Mesothelial cell of epicardium (in vitro differentiated cells): Measurements from ENCODE around the gene NFATC1. TPM values are rescaled to one million over a fixed set of nuclear protein-coding genes. Genes with fewer than 3 reads are reported as not detected.

ENCODE experiments used
- DNase-seq, 2 experiments: peaks; one replicate each; pipeline ENCODE4 v3.0.0; 2021; ENCODE audit warnings: low spot score in 2 of 2; ENCODE audit not compliant: unreplicated experiment in 2 of 2
- H3K27ac Mint-ChIP-seq: 2 replicates; pipeline ENCODE4 v1.8.0; 2021; ENCODE audit warnings: mixed read lengths
- H3K27me3 Mint-ChIP-seq: 2 replicates; pipeline ENCODE4 v1.8.0; 2021; ENCODE audit warnings: low read depth, mixed read lengths
- H3K36me3 Mint-ChIP-seq: 2 replicates; pipeline ENCODE4 v1.8.0; 2021; ENCODE audit warnings: mixed read lengths
- H3K4me1 Mint-ChIP-seq: 2 replicates; pipeline ENCODE4 v1.8.0; 2021; ENCODE audit warnings: mixed read lengths
- H3K4me3 Mint-ChIP-seq: 2 replicates; pipeline ENCODE4 v1.8.0; 2021; ENCODE audit warnings: mild to moderate bottlenecking, moderate library complexity, mixed read lengths
- H3K9me3 Mint-ChIP-seq: 2 replicates; pipeline ENCODE4 v1.8.0; 2021; ENCODE audit warnings: mixed read lengths
- CTCF ChIP-seq: fragments of 200-600 bp; sonication (generic); IDR thresholded peaks from one replicate; pipeline ENCODE4 v1.5.0; 2021; ENCODE audit warnings: antibody characterized with exemption; ENCODE audit not compliant: unreplicated experiment
- total RNA-seq: library from RNA; stranded (reverse); gene quantifications from 3 replicates; pipeline ENCODE4 v1.2.1, GENCODE V29; 2021

Gene NFATC1
- total RNA-seq, 1 donor from 2014 or later = 13.4 TPM

DNA sequence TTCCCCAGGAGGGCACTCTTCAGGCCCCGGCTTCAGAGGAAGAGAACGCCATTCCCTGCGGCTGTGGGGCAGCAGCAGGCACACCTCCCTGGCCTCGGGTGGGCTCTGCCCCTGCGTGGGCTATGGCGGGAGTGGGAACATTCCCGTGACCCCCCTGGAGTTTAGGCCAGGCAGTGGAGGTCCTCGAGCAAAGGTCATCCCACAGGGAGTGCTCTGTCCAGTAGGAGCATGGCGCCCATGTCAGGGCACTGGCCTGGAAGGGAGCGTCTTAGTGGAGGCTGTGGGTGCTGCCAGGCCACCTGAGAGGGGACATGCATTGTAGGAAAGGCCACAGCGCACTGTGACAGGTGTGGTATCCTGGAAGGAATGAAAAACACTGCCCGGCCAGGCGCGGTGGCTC is 9.2 kb upstream of the NFATC1 start:
- Mint-ChIP-seq H3K9me3 (no peaks in the 10 kb centered on the region), H3K4me3 (no peak overlapping the region), H3K27me3 (peaks cover 42% of the 10 kb centered on the region), H3K27ac (no peak overlapping the region), H3K4me1 (peaks cover 3% of the 10 kb centered on the region), H3K36me3 (no peaks in the 10 kb centered on the region)
- no peak for DNase-seq
- no peak for TF ChIP-seq CTCF

- Mint-ChIP-seq H3K27ac (no peak overlapping the region), H3K4me3 (no peak overlapping the region), H3K9me3 (no peaks in the 10 kb centered on the region), H3K36me3 (no peaks in the 10 kb centered on the region), H3K4me1 (peaks cover 3% of the 10 kb centered on the region), H3K27me3 (peaks cover 49% of the 10 kb centered on the region)
- DNase-seq = no peak
- TF ChIP-seq CTCF = no peak
Observed at GRCh38 chr18:79387214-79387613, 8.5 kb upstream of the NFATC1 start.

- Mint-ChIP-seq H3K36me3 (no peaks in the 10 kb centered on the region), H3K4me1 (peaks cover 3% of the 10 kb centered on the region), H3K4me3 (no peak overlapping the region), H3K27ac (no peak overlapping the region), H3K9me3 (no peaks in the 10 kb centered on the region), H3K27me3 (peaks cover 53% of the 10 kb centered on the region)
- no peak for TF ChIP-seq CTCF
- no peak for DNase-seq
Observed at GRCh38 chr18:79387615-79388014, 8.1 kb upstream of the NFATC1 start.

- no peak for DNase-seq
- H3K4me3 Mint-ChIP-seq = no peak overlapping the region
- no peaks in the 10 kb centered on the region for H3K9me3 Mint-ChIP-seq
- H3K4me1 Mint-ChIP-seq = peaks cover 5% of the 10 kb centered on the region
- no peaks in the 10 kb centered on the region for H3K36me3 Mint-ChIP-seq
- TF ChIP-seq CTCF = no peak
- H3K27ac Mint-ChIP-seq = no peak overlapping the region
- H3K27me3 Mint-ChIP-seq = peaks cover 57% of the 10 kb centered on the region
Observed at GRCh38 chr18:79388043-79388442, 7.7 kb upstream of the NFATC1 start.

GRCh38 chr18:79389689-79390088 is 6.0 kb upstream of the NFATC1 start:
- no peak for TF ChIP-seq CTCF
- H3K27me3 Mint-ChIP-seq = peaks cover 63% of the 10 kb centered on the region

GRCh38 chr18:79392226-79392625 is 3.5 kb upstream of the NFATC1 start:
- peaks cover 14% of the 10 kb centered on the region for H3K4me1 Mint-ChIP-seq
- H3K27me3 Mint-ChIP-seq = peaks cover 79% of the 10 kb centered on the region
- no peak overlapping the region for H3K27ac Mint-ChIP-seq
- no peak overlapping the region for H3K4me3 Mint-ChIP-seq
- DNase-seq = no peak
- TF ChIP-seq CTCF = no peak
- H3K9me3 Mint-ChIP-seq = no peaks in the 10 kb centered on the region
- H3K36me3 Mint-ChIP-seq = no peaks in the 10 kb centered on the region

More at GRCh38 chr18:79389689-79390088, 6.0 kb upstream of the NFATC1 start:
- Mint-ChIP-seq H3K27ac (no peak overlapping the region), H3K9me3 (no peaks in the 10 kb centered on the region), H3K36me3 (no peaks in the 10 kb centered on the region), H3K4me3 (no peak overlapping the region), H3K4me1 (peaks cover 11% of the 10 kb centered on the region)
- no peak for DNase-seq
